DND-41 (cell line): Measurements from ENCODE around the gene FAM234A.

Experiments
- CTCF ChIP-seq: IDR thresholded peaks from 2 replicates; pipeline ENCODE4 v1.5.1; 2012; ENCODE audit warnings: borderline replicate concordance, low read length, moderate library complexity, mild to moderate bottlenecking; ENCODE audit not compliant: poor library complexity, severe bottlenecking; ENCODE audit errors: extremely low read depth
- EZH2 ChIP-seq: IDR thresholded peaks from 3 replicates; pipeline ENCODE4 v1.6.1; 2012; ENCODE audit warnings: borderline replicate concordance, low read depth, mild to moderate bottlenecking, moderate library complexity, low read length, inconsistent platforms; ENCODE audit not compliant: severe bottlenecking

DNA sequence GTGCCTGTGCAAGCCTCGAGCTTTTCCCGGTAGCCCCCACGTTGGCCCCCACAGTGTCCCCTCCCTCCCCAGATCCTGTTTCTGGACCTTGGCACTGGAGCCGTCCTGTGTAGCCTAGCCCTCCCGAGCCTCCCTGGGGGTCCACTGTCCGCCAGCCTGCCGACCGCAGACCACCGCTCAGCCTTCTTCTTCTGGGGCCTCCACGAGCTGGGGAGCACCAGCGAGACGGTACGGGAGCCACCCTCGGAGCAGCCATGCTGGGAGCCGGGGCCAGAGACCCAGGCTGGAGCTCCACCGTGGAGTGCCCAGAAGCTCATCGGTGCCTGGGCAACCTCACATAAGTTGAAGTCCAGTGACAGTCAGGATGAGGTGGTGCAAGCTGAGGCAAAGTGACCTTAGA is 29.3 kb downstream of the FAM234A start:
- TF ChIP-seq CTCF (no peak), EZH2 (no peak)
